GM12878 (cell line): Measurements from ENCODE around the gene TOMT. TPM values are rescaled to one million over a fixed set of nuclear protein-coding genes. Genes with fewer than 3 reads are reported as not detected.

Experiments
- ATF3 ChIP-seq: IDR thresholded peaks from 2 replicates; pipeline ENCODE4 v1.6.1; 2011; ENCODE audit warnings: low read depth, mild to moderate bottlenecking, low read length, moderate library complexity, borderline replicate concordance; ENCODE audit errors: extremely low read depth
- ETV6 ChIP-seq, 2 experiments: fragments of 450-650 bp in 1 of 2; IDR thresholded peaks in 1 of 2; conservative IDR thresholded peaks in 1 of 2; 2 replicates each; pipeline ENCODE4 v1.6.1; 2014; ENCODE audit warnings: antibody characterized with exemption in 1 of 2, borderline replicate concordance in 1 of 2, low read depth in 1 of 2, mild to moderate bottlenecking in 1 of 2, moderate library complexity in 1 of 2
- GABPA ChIP-seq: IDR thresholded peaks from 2 replicates; pipeline ENCODE4 v1.6.1; 2014; ENCODE audit warnings: antibody characterized with exemption, low read depth, mild to moderate bottlenecking, inconsistent platforms
- KDM1A ChIP-seq: fragments of 200-600 bp; sonication (generic); IDR thresholded peaks from 2 replicates; pipeline ENCODE4 v1.6.1; 2016; ENCODE audit warnings: borderline replicate concordance
- MTA2 ChIP-seq: fragments of 450-650 bp; IDR thresholded peaks from 2 replicates; pipeline ENCODE4 v1.6.1; 2016; ENCODE audit warnings: low read depth, mild to moderate bottlenecking, moderate library complexity
- NFXL1 ChIP-seq: fragments of 450-650 bp; IDR thresholded peaks from 2 replicates; pipeline ENCODE4 v1.6.1; 2017; ENCODE audit warnings: antibody characterized with exemption, mild to moderate bottlenecking, borderline replicate concordance
- NFYA ChIP-seq: IDR thresholded peaks from 2 replicates; pipeline ENCODE4 v1.6.1; 2011; ENCODE audit warnings: low read depth, mild to moderate bottlenecking, low read length, improper control_type of control experiment, borderline replicate concordance
- NR2C2 ChIP-seq: IDR thresholded peaks from 2 replicates; pipeline ENCODE4 v1.6.1; 2011; ENCODE audit warnings: borderline replicate concordance, low read depth; ENCODE audit not compliant: control insufficient read depth, insufficient read length
- POLR2AphosphoS2 ChIP-seq: IDR thresholded peaks from 2 replicates; pipeline ENCODE4 v1.6.1; 2011; ENCODE audit warnings: low read depth, mild to moderate bottlenecking, low read length, improper control_type of control experiment, moderate library complexity
- POU2F2 ChIP-seq: IDR thresholded peaks from 3 replicates; pipeline ENCODE4 v1.6.1; 2011; ENCODE audit warnings: low read depth, mild to moderate bottlenecking, low read length, borderline replicate concordance
- SKIL ChIP-seq: fragments of 450-650 bp; IDR thresholded peaks from 2 replicates; pipeline ENCODE4 v1.6.1; 2017; ENCODE audit warnings: mild to moderate bottlenecking, low read depth, inconsistent platforms; ENCODE audit not compliant: poor library complexity, severe bottlenecking
- SREBF1 ChIP-seq: IDR thresholded peaks from 2 replicates; pipeline ENCODE4 v1.6.1; 2012; ENCODE audit warnings: mild to moderate bottlenecking, low read length
- SRF ChIP-seq, 2 experiments: IDR thresholded peaks; 2 replicates each; pipeline ENCODE4 v1.6.1; 2011; ENCODE audit warnings: low read depth in 2 of 2, low read length in 2 of 2, mild to moderate bottlenecking in 1 of 2, moderate library complexity in 1 of 2
- TCF12 ChIP-seq: IDR thresholded peaks from 2 replicates; pipeline ENCODE4 v1.6.1; 2011; ENCODE audit warnings: low read depth, mild to moderate bottlenecking, low read length
- TCF3 ChIP-seq: IDR thresholded peaks from 2 replicates; pipeline ENCODE4 v1.6.1; 2012; ENCODE audit warnings: low read depth, mild to moderate bottlenecking, low read length, borderline replicate concordance; ENCODE audit not compliant: insufficient read depth
- WRNIP1 ChIP-seq: IDR thresholded peaks from 2 replicates; pipeline ENCODE4 v1.6.1; 2011; ENCODE audit warnings: low read depth, low read length, improper control_type of control experiment, borderline replicate concordance
- ZNF384 ChIP-seq: IDR thresholded peaks from 2 replicates; pipeline ENCODE4 v1.6.1; 2012; ENCODE audit warnings: low read depth, mild to moderate bottlenecking, low read length, improper control_type of control experiment, borderline replicate concordance
- polyA plus RNA-seq, 11 experiments: library from polyadenylated mRNA; depleted of rRNA in 4 of 11; unstranded in 6 of 11; stranded (reverse) in 5 of 11; fragments of >200 nt; fragmentation: Nextera tagmentation in 4 of 11; fragmentation: Illumina TruSeq in 1 of 11; extraction: Ambion mirVana in 4 of 11; extraction: Trizol in 1 of 11; gene quantifications; 1 replicate in 1 of 11; 2 replicates in 10 of 11; pipeline versions ENCODE4 v1.2.1 to v1.2.3, GENCODE V29; 2011 to 2016; ENCODE audit warnings: inconsistent platforms in 2 of 11, missing spikeins in 2 of 11, low read depth in 1 of 11
- total RNA-seq, 4 experiments: library from RNA; depleted of rRNA in 3 of 4; stranded (reverse); fragments of >200 nt in 3 of 4; fragmentation: Illumina TruSeq in 1 of 4; extraction: Trizol in 1 of 4; gene quantifications; 2 replicates each; pipeline versions ENCODE4 v1.2.1 to v1.2.3, GENCODE V29; 2013 to 2021
- TF ChIP-seq, protein P1 (sequence below): IDR thresholded peaks from 2 replicates; pipeline ENCODE4 v1.6.1; 2011; ENCODE audit warnings: low read depth, low read length, improper control_type of control experiment, borderline replicate concordance
- TF ChIP-seq, protein P2 (sequence below): IDR thresholded peaks from 2 replicates; pipeline ENCODE4 v1.6.1; 2012; ENCODE audit warnings: low read length, inconsistent platforms
- TF ChIP-seq, protein P3 (sequence below): fragments of 450-650 bp; conservative IDR thresholded peaks from 2 replicates; pipeline ENCODE4 v1.6.1; 2017; ENCODE audit warnings: mild to moderate bottlenecking, moderate library complexity

Gene TOMT
- total and polyA plus RNA-seq, 10 of the 15 experiments (the other 5 are each of a cell fraction or from before 2014, with no cell fraction given): not detected

DNA sequence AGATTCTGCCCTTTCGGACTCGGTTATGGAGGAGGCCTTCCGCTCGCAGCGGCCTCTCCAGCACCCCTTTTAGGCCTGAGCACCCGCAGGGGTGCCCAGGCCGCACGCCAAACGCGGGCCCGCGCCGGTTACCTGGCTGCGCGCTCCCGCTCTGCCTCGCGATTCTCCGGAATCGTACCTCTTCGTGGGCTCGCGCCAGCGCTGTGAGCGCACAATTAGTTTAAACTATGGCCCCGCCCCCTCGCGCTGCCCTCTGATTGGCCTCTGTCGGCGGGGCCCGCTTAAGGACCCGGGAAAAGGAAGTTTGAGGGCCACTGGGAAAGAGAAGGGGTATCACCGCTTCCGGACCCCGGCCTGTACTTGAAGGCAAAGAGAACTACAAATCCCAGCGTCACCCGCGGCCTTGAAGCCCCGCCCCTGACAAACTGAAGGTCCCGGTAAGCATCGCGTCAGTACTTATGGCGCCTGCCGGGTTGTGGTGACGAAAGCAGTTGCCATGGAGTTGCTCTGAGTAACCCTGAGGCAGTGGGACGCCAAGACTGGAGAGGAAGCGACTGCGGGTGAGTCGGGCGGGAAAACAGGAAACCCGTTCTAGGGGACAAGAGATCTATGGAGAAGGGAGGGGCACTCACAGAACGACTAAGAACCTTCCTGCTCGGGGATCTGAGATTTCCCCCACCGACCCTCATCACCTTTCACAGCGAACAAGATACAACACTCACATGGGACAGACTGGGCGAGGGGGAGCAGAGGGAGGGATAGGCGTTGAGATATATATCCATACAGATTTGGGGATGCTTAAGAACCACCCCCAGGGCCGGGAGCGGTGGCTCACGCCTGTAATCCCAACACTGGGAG lies 25.2 kb upstream of the TOMT start, which contains the start of the genes LRRC51 and NUMA1 (continued):
- TF ChIP-seq GABPA: peak; percentile 90
- TF ChIP-seq SKIL: no peak
- no peak for TF ChIP-seq MTA2
- TF ChIP-seq ZNF384: no peak
- TF ChIP-seq KDM1A: no peak
- TF ChIP-seq ETV6 (conservative IDR thresholded peaks at IDR 0.05 in 1 of 2, IDR thresholded peaks at IDR 0.05 in 1 of 2; ENCODE audit: borderline replicate concordance in 1 of 2, low read depth in 1 of 2): no peak
- TF ChIP-seq NR2C2: no peak
- no peak for TF ChIP-seq ATF3
- TF ChIP-seq, protein P1, sequence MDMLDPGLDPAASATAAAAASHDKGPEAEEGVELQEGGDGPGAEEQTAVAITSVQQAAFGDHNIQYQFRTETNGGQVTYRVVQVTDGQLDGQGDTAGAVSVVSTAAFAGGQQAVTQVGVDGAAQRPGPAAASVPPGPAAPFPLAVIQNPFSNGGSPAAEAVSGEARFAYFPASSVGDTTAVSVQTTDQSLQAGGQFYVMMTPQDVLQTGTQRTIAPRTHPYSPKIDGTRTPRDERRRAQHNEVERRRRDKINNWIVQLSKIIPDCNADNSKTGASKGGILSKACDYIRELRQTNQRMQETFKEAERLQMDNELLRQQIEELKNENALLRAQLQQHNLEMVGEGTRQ: no peak
- no peak for TF ChIP-seq TCF3
- no peak for TF ChIP-seq SRF (IDR thresholded peaks at IDR 0.05; ENCODE audit: low read depth in 2 of 2, low read length in 2 of 2)
- no peak for TF ChIP-seq WRNIP1
- 0 out of 2 replicates have a peak, but pooled peaks have one; percentile 10 for TF ChIP-seq TCF12
- TF ChIP-seq, protein P2, sequence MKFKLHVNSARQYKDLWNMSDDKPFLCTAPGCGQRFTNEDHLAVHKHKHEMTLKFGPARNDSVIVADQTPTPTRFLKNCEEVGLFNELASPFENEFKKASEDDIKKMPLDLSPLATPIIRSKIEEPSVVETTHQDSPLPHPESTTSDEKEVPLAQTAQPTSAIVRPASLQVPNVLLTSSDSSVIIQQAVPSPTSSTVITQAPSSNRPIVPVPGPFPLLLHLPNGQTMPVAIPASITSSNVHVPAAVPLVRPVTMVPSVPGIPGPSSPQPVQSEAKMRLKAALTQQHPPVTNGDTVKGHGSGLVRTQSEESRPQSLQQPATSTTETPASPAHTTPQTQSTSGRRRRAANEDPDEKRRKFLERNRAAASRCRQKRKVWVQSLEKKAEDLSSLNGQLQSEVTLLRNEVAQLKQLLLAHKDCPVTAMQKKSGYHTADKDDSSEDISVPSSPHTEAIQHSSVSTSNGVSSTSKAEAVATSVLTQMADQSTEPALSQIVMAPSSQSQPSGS: no peak
- TF ChIP-seq SREBF1: peak; percentile 68; the same call in 1 of the 2 replicates
- no peak for TF ChIP-seq POU2F2
- no peak for TF ChIP-seq NFXL1
- TF ChIP-seq POLR2AphosphoS2: peak; percentile 54; the same call in 1 of the 2 replicates
- TF ChIP-seq, protein P3, sequence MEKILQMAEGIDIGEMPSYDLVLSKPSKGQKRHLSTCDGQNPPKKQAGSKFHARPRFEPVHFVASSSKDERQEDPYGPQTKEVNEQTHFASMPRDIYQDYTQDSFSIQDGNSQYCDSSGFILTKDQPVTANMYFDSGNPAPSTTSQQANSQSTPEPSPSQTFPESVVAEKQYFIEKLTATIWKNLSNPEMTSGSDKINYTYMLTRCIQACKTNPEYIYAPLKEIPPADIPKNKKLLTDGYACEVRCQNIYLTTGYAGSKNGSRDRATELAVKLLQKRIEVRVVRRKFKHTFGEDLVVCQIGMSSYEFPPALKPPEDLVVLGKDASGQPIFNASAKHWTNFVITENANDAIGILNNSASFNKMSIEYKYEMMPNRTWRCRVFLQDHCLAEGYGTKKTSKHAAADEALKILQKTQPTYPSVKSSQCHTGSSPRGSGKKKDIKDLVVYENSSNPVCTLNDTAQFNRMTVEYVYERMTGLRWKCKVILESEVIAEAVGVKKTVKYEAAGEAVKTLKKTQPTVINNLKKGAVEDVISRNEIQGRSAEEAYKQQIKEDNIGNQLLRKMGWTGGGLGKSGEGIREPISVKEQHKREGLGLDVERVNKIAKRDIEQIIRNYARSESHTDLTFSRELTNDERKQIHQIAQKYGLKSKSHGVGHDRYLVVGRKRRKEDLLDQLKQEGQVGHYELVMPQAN: peak; percentile 95
- no peak for TF ChIP-seq NFYA
